Measurements from ENCODE around the gene BICC1.

- TF ChIP-seq, protein P1, sequence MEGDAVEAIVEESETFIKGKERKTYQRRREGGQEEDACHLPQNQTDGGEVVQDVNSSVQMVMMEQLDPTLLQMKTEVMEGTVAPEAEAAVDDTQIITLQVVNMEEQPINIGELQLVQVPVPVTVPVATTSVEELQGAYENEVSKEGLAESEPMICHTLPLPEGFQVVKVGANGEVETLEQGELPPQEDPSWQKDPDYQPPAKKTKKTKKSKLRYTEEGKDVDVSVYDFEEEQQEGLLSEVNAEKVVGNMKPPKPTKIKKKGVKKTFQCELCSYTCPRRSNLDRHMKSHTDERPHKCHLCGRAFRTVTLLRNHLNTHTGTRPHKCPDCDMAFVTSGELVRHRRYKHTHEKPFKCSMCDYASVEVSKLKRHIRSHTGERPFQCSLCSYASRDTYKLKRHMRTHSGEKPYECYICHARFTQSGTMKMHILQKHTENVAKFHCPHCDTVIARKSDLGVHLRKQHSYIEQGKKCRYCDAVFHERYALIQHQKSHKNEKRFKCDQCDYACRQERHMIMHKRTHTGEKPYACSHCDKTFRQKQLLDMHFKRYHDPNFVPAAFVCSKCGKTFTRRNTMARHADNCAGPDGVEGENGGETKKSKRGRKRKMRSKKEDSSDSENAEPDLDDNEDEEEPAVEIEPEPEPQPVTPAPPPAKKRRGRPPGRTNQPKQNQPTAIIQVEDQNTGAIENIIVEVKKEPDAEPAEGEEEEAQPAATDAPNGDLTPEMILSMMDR (IDR thresholded peaks at IDR 0.05; ENCODE audit: low read length), result no peak
- no peak for TF ChIP-seq EZH2 (IDR thresholded peaks at IDR 0.05; ENCODE audit: borderline replicate concordance, low read length)
These were observed 47.0 kb upstream of the BICC1 start for GRCh38 chr10:58465629-58466028.

Data from OCI-LY1 (cell line).